IMR-90 (cell line): ENCODE results near the gene CYP11A1. TPM values are rescaled to one million over a fixed set of nuclear protein-coding genes. Genes with fewer than 3 reads are reported as not detected.

Experiments used
- ATAC-seq: fragments of 200-7000 bp; cut with Tn5 transposase; 2 replicates; pipeline ENCODE4 v1.9.1; 2020; ENCODE audit warnings: low read depth, mild to moderate bottlenecking, moderate library complexity
- BruUV-seq: library from RNA; stranded (reverse); fragments of 400-500 nt; replicated peaks from 2 replicates; lab custom pipeline; 2021; lab: Mats Ljungman, UMichigan
- CTCF ChIA-PET: fragments of 300-600 bp; formaldehyde crosslinking; extraction: SDS; loops from one replicate; lab custom pipeline; 2021; ENCODE audit warnings: antibody characterized with exemption; lab: Yijun Ruan, JAX
- POLR2A ChIA-PET: fragments of 300-600 bp; sonication (Branson Sonifier 250); formaldehyde crosslinking; loops from one replicate; lab custom pipeline; 2022; ENCODE audit warnings: antibody characterized with exemption; ENCODE audit not compliant: unreplicated experiment; lab: Charles Lee
- DNase-seq: peaks from one replicate; pipeline ENCODE4 v3.0.0; 2013
- H2AFZ ChIP-seq: replicated peaks from 2 replicates; pipeline ENCODE3; 2013; ENCODE audit warnings: low read length, mild to moderate bottlenecking; ENCODE audit not compliant: poor library complexity
- H2AK5ac ChIP-seq: 2 replicates; pipeline ENCODE4 v1.6.1; 2013; ENCODE audit warnings: low read depth, low read length, inconsistent platforms
- H2AK9ac ChIP-seq: replicated peaks from 2 replicates; pipeline ENCODE3; 2013; ENCODE audit warnings: mild to moderate bottlenecking, low read depth, low read length, moderate library complexity; ENCODE audit not compliant: poor library complexity
- H2BK120ac ChIP-seq: 2 replicates; pipeline ENCODE4 v1.6.1; 2013; ENCODE audit warnings: low read depth, low read length, inconsistent platforms
- H2BK15ac ChIP-seq: 3 replicates; pipeline ENCODE4 v1.6.1; 2013; ENCODE audit warnings: low read depth, low read length, inconsistent platforms
- H2BK20ac ChIP-seq: 2 replicates; pipeline ENCODE4 v1.6.1; 2013; ENCODE audit warnings: low read depth, mild to moderate bottlenecking, inconsistent platforms, low read length, moderate library complexity
- H2BK5ac ChIP-seq: 2 replicates; pipeline ENCODE4 v1.6.1; 2013; ENCODE audit warnings: mild to moderate bottlenecking, low read depth, low read length, inconsistent platforms; ENCODE audit not compliant: poor library complexity, severe bottlenecking
- H3K14ac ChIP-seq: replicated peaks from 2 replicates; pipeline ENCODE4 v1.6.1; 2013; ENCODE audit warnings: low read depth, low read length, inconsistent platforms
- H3K18ac ChIP-seq: 2 replicates; pipeline ENCODE4 v1.6.1; 2013; ENCODE audit warnings: low read depth, low read length, control low read depth
- H3K23ac ChIP-seq: 2 replicates; pipeline ENCODE4 v1.6.1; 2013; ENCODE audit warnings: low read depth, low read length, inconsistent platforms
- H3K27ac ChIP-seq: 2 replicates; pipeline ENCODE4 v1.5.1; 2013; ENCODE audit warnings: mild to moderate bottlenecking, control low read depth, low read length; ENCODE audit not compliant: insufficient read depth
- H3K27me3 ChIP-seq: 2 replicates; pipeline ENCODE4 v1.6.1; 2013; ENCODE audit warnings: low read length; ENCODE audit not compliant: control insufficient read depth, insufficient read depth
- H3K36me3 ChIP-seq: 2 replicates; pipeline ENCODE4 v1.6.1; 2013; ENCODE audit warnings: low read length, mixed read lengths; ENCODE audit not compliant: control insufficient read depth, insufficient read depth
- H3K4ac ChIP-seq: 2 replicates; pipeline ENCODE4 v1.6.1; 2013; ENCODE audit warnings: low read depth, low read length, inconsistent platforms
- H3K4me1 ChIP-seq: 2 replicates; pipeline ENCODE4 v1.6.1; 2013; ENCODE audit warnings: low read length, mixed read lengths; ENCODE audit not compliant: control insufficient read depth, insufficient read depth
- H3K4me2 ChIP-seq: 2 replicates; pipeline ENCODE4 v1.6.1; 2013; ENCODE audit warnings: low read depth, mild to moderate bottlenecking, control low read depth, low read length, moderate library complexity
- H3K4me3 ChIP-seq: 2 replicates; pipeline ENCODE4 v1.5.1; 2013; ENCODE audit warnings: low read depth, mild to moderate bottlenecking, control low read depth, low read length, moderate library complexity; ENCODE audit not compliant: insufficient read depth
- H3K56ac ChIP-seq: 2 replicates; pipeline ENCODE4 v1.6.1; 2013; ENCODE audit warnings: low read length, inconsistent platforms; ENCODE audit not compliant: insufficient read depth; ENCODE audit errors: extremely low read depth
- H3K79me1 ChIP-seq, 2 experiments: 2 replicates each; pipeline ENCODE4 v1.6.1; 2013; ENCODE audit warnings: low read length in 2 of 2, inconsistent platforms in 1 of 2, low read depth in 1 of 2
- H3K9ac ChIP-seq: 2 replicates; pipeline ENCODE4 v1.6.1; 2013; ENCODE audit warnings: low read depth, low read length, control low read depth
- H3K9me1 ChIP-seq: 2 replicates; pipeline ENCODE4 v1.6.1; 2013; ENCODE audit warnings: low read length, inconsistent platforms; ENCODE audit not compliant: insufficient read depth
- H3K9me3 ChIP-seq: 2 replicates; pipeline ENCODE4 v1.6.1; 2013; ENCODE audit warnings: low read length; ENCODE audit not compliant: control insufficient read depth, insufficient read depth
- H4K20me1 ChIP-seq: 2 replicates; pipeline ENCODE4 v1.6.1; 2013; ENCODE audit warnings: low read length, inconsistent platforms; ENCODE audit not compliant: insufficient read depth
- H4K5ac ChIP-seq: 2 replicates; pipeline ENCODE4 v1.6.1; 2013; ENCODE audit warnings: mild to moderate bottlenecking, low read depth, low read length, control low read depth
- H4K8ac ChIP-seq, 2 experiments: 2 replicates each; pipeline ENCODE4 v1.6.1; 2013; ENCODE audit warnings: low read depth in 2 of 2, low read length in 2 of 2, control low read depth in 1 of 2, inconsistent platforms in 1 of 2
- H4K91ac ChIP-seq: 2 replicates; pipeline ENCODE4 v1.6.1; 2013; ENCODE audit warnings: low read depth, low read length, inconsistent platforms; ENCODE audit not compliant: insufficient read depth
- CHD1 ChIP-seq: IDR thresholded peaks from 2 replicates; pipeline ENCODE4 v1.6.1; 2012; ENCODE audit warnings: low read depth, low read length, improper control_type of control experiment
- FOS ChIP-seq: fragments of 150-350 bp; IDR thresholded peaks from 2 replicates; pipeline ENCODE4 v1.6.1; 2016; ENCODE audit warnings: low read depth, low read length
- MXI1 ChIP-seq: IDR thresholded peaks from 2 replicates; pipeline ENCODE4 v1.6.1; 2012; ENCODE audit warnings: low read depth, mild to moderate bottlenecking, low read length, moderate library complexity, borderline replicate concordance
- RAD21 ChIP-seq: IDR thresholded peaks from 2 replicates; pipeline ENCODE4 v1.6.1; 2012; ENCODE audit warnings: low read length, improper control_type of control experiment
- RCOR1 ChIP-seq: IDR thresholded peaks from 2 replicates; pipeline ENCODE4 v1.6.1; 2012; ENCODE audit warnings: mild to moderate bottlenecking, low read length, improper control_type of control experiment; ENCODE audit not compliant: insufficient replicate concordance
- WGBS, 2 experiments: methylation state at CpG; one replicate each; pipeline versions ENCODE4 v1.1.5 to v1.1.7; 2013; ENCODE audit warnings: missing lambda C conversion rate in 2 of 2; ENCODE audit not compliant: insufficient read length in 1 of 2; ENCODE audit errors: extremely low coverage in 2 of 2; 5-methylcytosine and 5-hydroxymethylcytosine counted together
- dilution Hi-C: fragments of 300-500 bp; cut with HindIII; formaldehyde crosslinking; loops from one replicate; pipeline ENCODE4 v1.14.3; 2018; ENCODE audit warnings: low sequenced_read_pairs; ENCODE audit not compliant: unreplicated experiment
- in situ Hi-C: fragments of 300-500 bp; cut with MboI; formaldehyde crosslinking; loops from 3 replicates; pipeline ENCODE4 v1.14.3; 2019; ENCODE audit warnings: low sequenced_read_pairs, inconsistent platforms, mixed read lengths
- intact Hi-C: fragments of 100-400 bp; cut with micrococcal nuclease; formaldehyde crosslinking; loops from 2 replicates; pipeline ENCODE4 v1.10.0; 2022
- polyA plus RNA-seq, 3 experiments: library from polyadenylated mRNA; depleted of rRNA; stranded (reverse); fragments of >200 nt; gene quantifications; 2 replicates each; pipeline ENCODE4 v1.2.3, GENCODE V29; 2012; ENCODE audit warnings: low replicate concordance in 1 of 3
- total RNA-seq: library from RNA; depleted of rRNA; stranded (reverse); fragments of >200 nt; gene quantifications from 2 replicates; pipeline ENCODE4 v1.2.3, GENCODE V29; 2012
- TF ChIP-seq, protein P1 (sequence below): fragments of 150-350 bp; IDR thresholded peaks from 2 replicates; pipeline ENCODE4 v1.6.1; 2017; ENCODE audit warnings: mild to moderate bottlenecking, antibody characterized with exemption, low read length, low read depth

The CYP11A1 gene
- total and polyA plus RNA-seq, 2 of the 4 experiments (the other 2 are of a cell fraction), result 0.18 to 0.50 TPM

DNA sequence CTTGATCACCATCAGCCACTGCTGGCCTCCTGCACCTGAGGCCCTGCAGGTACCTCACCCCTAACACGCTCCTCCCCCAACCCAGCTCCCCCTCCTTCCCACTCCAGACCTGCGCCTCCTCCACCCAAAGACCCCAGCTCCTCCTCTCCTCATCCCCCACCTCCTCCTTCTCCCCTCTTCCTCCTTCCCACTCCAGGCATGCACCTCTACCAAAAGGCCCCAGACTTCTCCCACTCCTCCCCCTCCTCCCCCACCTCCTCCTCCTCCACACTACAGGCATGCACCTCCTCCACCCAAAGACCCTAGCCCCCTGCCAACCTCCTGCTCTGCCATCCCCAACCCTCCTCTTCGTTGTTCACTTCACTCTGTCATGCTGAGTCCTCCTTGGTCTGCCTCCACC, 42.7 kb downstream of the CYP11A1 start:
- DNase-seq (no peak), ATAC-seq (no peak)
- POLR2A ChIA-PET, result no interaction called here
- H2AK9ac ChIP-seq, result no peak overlapping the region
- no peak overlapping the region for H3K14ac ChIP-seq
- no peak overlapping the region for H3K9ac ChIP-seq
- no peak overlapping the region for H2AK5ac ChIP-seq
- H3K36me3 ChIP-seq, result no peaks in the 10 kb centered on the region
- H3K56ac ChIP-seq, result no peak overlapping the region
- no peak overlapping the region for H2BK15ac ChIP-seq
- H2BK20ac ChIP-seq, result no peak overlapping the region
- no peaks in the 10 kb centered on the region for H3K79me1 ChIP-seq
- no peak overlapping the region for H3K4me3 ChIP-seq
- H3K18ac ChIP-seq, result no peak overlapping the region
- H4K20me1 ChIP-seq, result no peaks in the 10 kb centered on the region
- H3K4ac ChIP-seq, result no peak overlapping the region
- H2BK120ac ChIP-seq, result no peak overlapping the region
- no peaks in the 10 kb centered on the region for H3K9me1 ChIP-seq
- H2AFZ ChIP-seq, result no peak overlapping the region
- dilution Hi-C loops, result no loop called here
- CTCF ChIA-PET, result no interaction called here
- H4K91ac ChIP-seq, result no peak overlapping the region
- H3K4me1 ChIP-seq, result 0 out of 2 replicates have a peak, but pooled peaks cover 2% of the 10 kb centered on the region
- no peak overlapping the region for H2BK5ac ChIP-seq
- H3K27me3 ChIP-seq, result peaks cover 39% of the 10 kb centered on the region
- WGBS, 2 experiments, result 38% methylated on average over 2 of the region's 3 CpGs; no CpG with 5 or more reads in 1 of the 2 experiments
- H3K27ac ChIP-seq, result no peak overlapping the region
- H3K23ac ChIP-seq, result no peak overlapping the region
- BruUV-seq, result no TSS peak
- intact Hi-C loops, result no loop called here
- no peak overlapping the region for H4K8ac ChIP-seq
- no peaks in the 10 kb centered on the region for H3K9me3 ChIP-seq
- TF ChIP-seq MXI1 (no peak), FOS (no peak), CHD1 (no peak), RAD21 (no peak), RCOR1 (no peak)
- TF ChIP-seq, protein P1, sequence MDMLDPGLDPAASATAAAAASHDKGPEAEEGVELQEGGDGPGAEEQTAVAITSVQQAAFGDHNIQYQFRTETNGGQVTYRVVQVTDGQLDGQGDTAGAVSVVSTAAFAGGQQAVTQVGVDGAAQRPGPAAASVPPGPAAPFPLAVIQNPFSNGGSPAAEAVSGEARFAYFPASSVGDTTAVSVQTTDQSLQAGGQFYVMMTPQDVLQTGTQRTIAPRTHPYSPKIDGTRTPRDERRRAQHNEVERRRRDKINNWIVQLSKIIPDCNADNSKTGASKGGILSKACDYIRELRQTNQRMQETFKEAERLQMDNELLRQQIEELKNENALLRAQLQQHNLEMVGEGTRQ, result no peak
- no peak overlapping the region for H3K4me2 ChIP-seq
- H4K5ac ChIP-seq, result no peak overlapping the region
- in situ Hi-C loops, result loop anchor here (5.0 kb wide), 1 partner anchor 272 kb away; no protein-coding TSS in a partner anchor
